Large intestine (tissue), 3 donors: ENCODE data around the gene RAPGEF1. TPM values are rescaled to one million over a fixed set of nuclear protein-coding genes. Genes with fewer than 3 reads are reported as not detected.

Source experiments
- DNase-seq, 2 donors: peaks; one replicate each; pipeline versions ENCODE4 v3.0.0 to v3.0.0-alpha.2; 2013
- H3K27ac ChIP-seq: one replicate; pipeline ENCODE4 v1.5.1; 2013; ENCODE audit warnings: low read length
- H3K27me3 ChIP-seq: 2 replicates; pipeline ENCODE4 v1.6.1; 2013; ENCODE audit warnings: low read length; ENCODE audit not compliant: control insufficient read depth, insufficient read depth
- H3K36me3 ChIP-seq: 2 replicates; pipeline ENCODE4 v1.6.1; 2013; ENCODE audit warnings: low read length; ENCODE audit not compliant: control insufficient read depth, insufficient read depth
- H3K4me1 ChIP-seq: one replicate; pipeline ENCODE4 v1.6.1; 2013; ENCODE audit warnings: low read length; ENCODE audit not compliant: control insufficient read depth, insufficient read depth
- H3K4me3 ChIP-seq: one replicate; pipeline ENCODE4 v1.5.1; 2013; ENCODE audit warnings: low read length
- H3K9me3 ChIP-seq: one replicate; pipeline ENCODE4 v1.6.1; 2013; ENCODE audit warnings: mild to moderate bottlenecking, low read depth, low read length, moderate library complexity; ENCODE audit not compliant: control insufficient read depth
- WGBS: methylation state at CpG from one replicate; pipeline ENCODE4 v1.1.5; 2013; ENCODE audit warnings: low lambda C conversion rate; ENCODE audit not compliant: insufficient coverage; 5-methylcytosine and 5-hydroxymethylcytosine counted together
- polyA plus RNA-seq: library from polyadenylated mRNA; unstranded; fragments of 120-200 nt; gene quantifications from one replicate; pipeline ENCODE4 v1.2.1, GENCODE V29; 2013

Gene RAPGEF1
- polyA plus RNA-seq, 1 donor = 39.7 TPM

DNA sequence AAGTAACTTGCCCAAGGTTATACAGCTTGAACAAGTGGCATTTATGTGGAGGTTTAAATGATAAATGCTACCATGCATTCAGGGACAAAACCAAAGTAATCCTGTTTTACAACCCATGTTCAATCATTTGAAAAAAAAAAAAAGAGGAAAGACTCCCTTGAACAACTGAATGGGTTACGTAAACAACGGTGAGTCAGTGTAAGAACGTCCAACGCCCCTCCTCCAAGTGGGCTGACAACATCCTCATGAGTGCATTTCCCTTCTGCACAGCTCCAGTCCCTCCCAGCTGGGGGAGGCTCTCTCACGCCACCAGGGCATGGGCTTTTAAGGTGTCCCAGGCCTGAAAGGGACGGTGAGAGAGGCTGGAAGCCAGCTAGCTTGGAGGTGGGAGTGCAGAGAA lies 104.6 kb downstream of the RAPGEF1 start:
- Histone ChIP-seq H3K9me3 (no peaks in the 10 kb centered on the region), H3K36me3 (peaks cover 31% of the 10 kb centered on the region), H3K4me3 (no peak overlapping the region), H3K27ac (peak overlapping the region; percentile 85), H3K4me1 (peaks cover 16% of the 10 kb centered on the region), H3K27me3 (no peaks in the 10 kb centered on the region)
- WGBS = no CpG with 5 or more reads among the region's 6 CpGs
- peak; percentile 92 to 96 for DNase-seq

DNA sequence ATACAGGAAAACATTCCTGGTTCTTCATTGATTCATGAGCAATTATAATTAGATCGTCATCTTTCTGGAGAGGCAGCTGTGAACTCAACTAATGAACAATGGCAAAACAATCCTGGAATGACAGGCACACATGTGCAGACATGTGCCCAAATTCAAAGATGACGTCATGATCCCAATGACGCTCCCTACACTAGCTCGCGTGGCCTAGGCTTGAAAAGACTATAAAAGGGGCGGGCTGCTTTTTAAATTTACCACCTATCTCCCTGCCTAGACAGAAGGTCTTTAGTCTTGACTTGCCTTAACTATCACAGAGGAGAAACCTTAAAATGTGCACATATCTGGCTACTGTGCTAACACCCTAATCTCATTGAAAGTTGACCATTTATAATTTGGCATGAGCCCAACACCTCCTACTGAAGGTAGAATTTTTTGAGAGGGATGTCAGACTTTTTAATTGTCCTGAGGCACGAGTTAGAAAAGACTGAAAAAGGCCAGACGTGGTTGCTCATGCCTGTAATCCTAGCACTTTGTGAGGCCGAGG lies 106.3 kb downstream of the RAPGEF1 start:
- peaks cover 12% of the 10 kb centered on the region for H3K4me1 ChIP-seq
- no peak overlapping the region for H3K4me3 ChIP-seq
- H3K27me3 ChIP-seq = no peaks in the 10 kb centered on the region
- no CpG with 5 or more reads among the region's 9 CpGs for WGBS
- DNase-seq = no peak
- no peaks in the 10 kb centered on the region for H3K9me3 ChIP-seq
- H3K27ac ChIP-seq = no peak overlapping the region
- peaks cover 37% of the 10 kb centered on the region for H3K36me3 ChIP-seq

DNA sequence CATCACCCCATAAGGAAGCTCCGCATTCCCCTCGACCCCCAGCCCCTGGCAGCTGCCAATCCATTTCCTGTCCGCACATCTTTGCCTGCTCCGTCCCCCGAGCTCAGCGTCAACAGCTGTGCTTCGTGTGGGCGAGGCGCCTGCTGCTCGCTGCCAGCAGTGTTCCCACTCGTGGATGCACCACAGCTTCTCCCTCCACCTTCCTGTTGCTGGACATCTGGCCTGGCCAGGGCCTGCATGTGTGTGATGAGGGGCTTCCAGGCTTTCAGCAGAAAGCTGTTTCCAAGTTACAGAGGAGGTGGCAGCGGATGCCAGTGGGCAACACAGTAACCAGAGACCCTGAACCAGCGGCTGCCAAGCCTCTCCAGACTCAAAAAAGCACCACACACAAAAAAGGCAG lies 108.6 kb downstream of the RAPGEF1 start:
- no CpG with 5 or more reads among the region's 13 CpGs for WGBS
- Histone ChIP-seq H3K36me3 (peaks cover 31% of the 10 kb centered on the region), H3K4me1 (peaks cover 12% of the 10 kb centered on the region)

DNA sequence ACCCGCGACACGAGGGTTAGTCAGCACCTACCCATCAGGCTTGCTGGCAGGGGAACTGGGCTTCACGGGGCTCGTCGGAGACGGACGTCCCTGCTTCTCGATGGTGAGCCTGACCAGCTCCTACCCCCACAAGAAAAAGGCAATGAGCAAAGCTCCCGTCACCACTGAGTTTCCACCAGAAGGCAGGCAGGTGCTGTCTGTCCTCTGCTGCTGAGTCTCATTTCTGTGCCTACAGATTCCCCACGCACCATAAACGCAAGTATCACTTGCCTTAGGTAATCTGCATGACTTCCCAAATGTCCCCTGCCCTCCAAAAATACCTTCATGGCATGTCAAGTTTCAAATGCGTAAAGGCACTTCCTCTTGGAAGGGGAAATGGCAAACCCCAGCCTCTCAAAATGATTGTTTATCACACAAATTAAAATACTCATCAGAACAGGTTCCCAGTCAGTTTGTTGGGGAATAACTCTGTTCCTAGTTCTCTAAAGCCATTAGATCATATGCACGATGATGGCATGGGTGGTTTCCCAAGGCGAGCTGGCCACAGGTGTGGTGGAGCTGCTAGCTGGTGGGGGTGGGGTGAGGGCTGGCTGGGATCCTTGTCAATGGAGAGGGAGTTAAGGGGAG lies 109.6 kb downstream of the RAPGEF1 start:
- DNase-seq = no peak
- no CpG with 5 or more reads among the region's 15 CpGs for WGBS
- Histone ChIP-seq H3K27me3 (no peaks in the 10 kb centered on the region), H3K4me1 (peaks cover 7% of the 10 kb centered on the region), H3K36me3 (peaks cover 40% of the 10 kb centered on the region), H3K4me3 (no peak overlapping the region), H3K9me3 (no peaks in the 10 kb centered on the region), H3K27ac (no peak overlapping the region)

More for the DNA sequence above, 108.6 kb downstream of the RAPGEF1 start:
- no peak for DNase-seq
- H3K4me3 ChIP-seq = no peak overlapping the region
- no peak overlapping the region for H3K27ac ChIP-seq
- H3K9me3 ChIP-seq = no peaks in the 10 kb centered on the region
- no peaks in the 10 kb centered on the region for H3K27me3 ChIP-seq

DNA sequence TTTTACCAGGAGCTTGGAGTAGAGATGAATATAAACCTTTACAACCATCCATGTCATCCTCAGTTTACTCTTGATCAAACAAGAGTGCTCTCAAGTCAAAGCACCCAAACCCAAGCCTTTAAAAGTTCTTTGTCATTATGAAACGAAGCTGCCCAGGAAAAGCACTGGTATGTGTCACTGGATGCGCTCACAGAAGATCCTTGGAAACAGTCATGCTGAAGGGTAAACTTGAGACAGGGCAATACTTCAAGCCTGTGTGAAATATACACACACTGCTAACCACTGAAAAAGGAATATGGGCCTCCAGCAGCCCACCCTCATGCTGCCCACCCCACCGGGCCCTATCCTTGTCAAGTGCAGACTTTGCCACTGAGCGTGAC lies 110.1 kb downstream of the RAPGEF1 start:
- no peak overlapping the region for H3K27ac ChIP-seq
- WGBS = no CpG with 5 or more reads among the region's 4 CpGs
- peaks cover 45% of the 10 kb centered on the region for H3K36me3 ChIP-seq
- no peak for DNase-seq
- no peaks in the 10 kb centered on the region for H3K27me3 ChIP-seq
- H3K4me3 ChIP-seq = no peak overlapping the region
- H3K9me3 ChIP-seq = no peaks in the 10 kb centered on the region
- peaks cover 4% of the 10 kb centered on the region for H3K4me1 ChIP-seq

DNA sequence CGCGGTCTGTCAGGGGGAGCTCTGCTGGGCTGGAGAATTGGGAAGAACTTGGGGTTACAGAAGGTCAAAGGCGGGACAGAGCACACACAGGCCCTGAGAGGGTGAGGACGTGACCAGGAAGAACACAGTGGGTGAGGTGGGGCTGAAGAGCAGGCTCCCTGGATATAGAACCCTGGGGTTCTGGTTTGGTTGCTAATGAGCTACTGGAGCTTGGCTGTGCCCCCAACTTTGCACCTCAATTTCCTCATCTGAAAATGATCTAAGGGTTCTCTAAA lies 110.7 kb downstream of the RAPGEF1 start:
- DNase-seq = no peak
- peaks cover 52% of the 10 kb centered on the region for H3K36me3 ChIP-seq
- no CpG with 5 or more reads among the region's 4 CpGs for WGBS
- no peaks in the 10 kb centered on the region for H3K9me3 ChIP-seq
- H3K4me1 ChIP-seq = no peaks in the 10 kb centered on the region
- no peaks in the 10 kb centered on the region for H3K27me3 ChIP-seq
- no peak overlapping the region for H3K4me3 ChIP-seq
- no peak overlapping the region for H3K27ac ChIP-seq

DNA sequence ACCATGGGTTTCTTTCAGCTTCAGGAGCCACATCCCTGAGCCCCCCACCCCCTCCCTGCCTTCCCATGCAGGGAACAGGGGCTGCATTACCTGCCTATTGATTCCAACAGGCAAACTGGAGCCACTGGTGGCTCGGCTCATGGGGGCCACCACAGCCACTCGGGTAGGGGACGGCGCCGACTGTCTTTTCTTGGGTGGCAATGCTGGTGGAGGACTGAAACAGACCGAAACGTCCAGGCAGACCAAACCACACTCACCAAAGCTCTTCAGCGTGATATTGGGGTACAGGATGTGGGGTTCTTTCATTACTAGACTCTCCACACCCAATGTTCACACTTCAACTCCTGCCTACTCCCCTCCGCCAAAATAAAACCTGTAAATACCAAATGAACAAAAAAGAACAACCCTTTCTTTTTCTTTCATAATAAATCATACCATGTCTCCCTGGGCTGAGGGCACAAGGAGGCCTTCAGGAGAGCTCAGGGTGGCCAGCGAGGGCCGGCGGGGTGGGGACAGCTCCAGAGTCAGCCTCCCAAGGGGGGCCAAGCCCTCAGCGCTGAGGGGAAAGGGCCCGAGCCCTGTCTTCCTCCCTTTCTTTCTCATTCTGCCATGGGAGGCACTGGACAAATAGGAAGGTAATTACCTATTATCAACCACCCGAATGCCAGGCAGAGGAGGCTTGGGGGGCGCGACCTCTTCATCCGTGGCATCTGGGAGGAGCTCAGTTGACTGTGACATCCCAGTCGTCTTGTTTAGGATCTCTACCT lies 111.2 kb downstream of the RAPGEF1 start:
- Histone ChIP-seq H3K9me3 (no peaks in the 10 kb centered on the region), H3K36me3 (peaks cover 56% of the 10 kb centered on the region), H3K27me3 (no peaks in the 10 kb centered on the region), H3K4me3 (no peak overlapping the region), H3K27ac (no peak overlapping the region), H3K4me1 (no peaks in the 10 kb centered on the region)
- no CpG with 5 or more reads among the region's 19 CpGs for WGBS
- no peak for DNase-seq

DNA sequence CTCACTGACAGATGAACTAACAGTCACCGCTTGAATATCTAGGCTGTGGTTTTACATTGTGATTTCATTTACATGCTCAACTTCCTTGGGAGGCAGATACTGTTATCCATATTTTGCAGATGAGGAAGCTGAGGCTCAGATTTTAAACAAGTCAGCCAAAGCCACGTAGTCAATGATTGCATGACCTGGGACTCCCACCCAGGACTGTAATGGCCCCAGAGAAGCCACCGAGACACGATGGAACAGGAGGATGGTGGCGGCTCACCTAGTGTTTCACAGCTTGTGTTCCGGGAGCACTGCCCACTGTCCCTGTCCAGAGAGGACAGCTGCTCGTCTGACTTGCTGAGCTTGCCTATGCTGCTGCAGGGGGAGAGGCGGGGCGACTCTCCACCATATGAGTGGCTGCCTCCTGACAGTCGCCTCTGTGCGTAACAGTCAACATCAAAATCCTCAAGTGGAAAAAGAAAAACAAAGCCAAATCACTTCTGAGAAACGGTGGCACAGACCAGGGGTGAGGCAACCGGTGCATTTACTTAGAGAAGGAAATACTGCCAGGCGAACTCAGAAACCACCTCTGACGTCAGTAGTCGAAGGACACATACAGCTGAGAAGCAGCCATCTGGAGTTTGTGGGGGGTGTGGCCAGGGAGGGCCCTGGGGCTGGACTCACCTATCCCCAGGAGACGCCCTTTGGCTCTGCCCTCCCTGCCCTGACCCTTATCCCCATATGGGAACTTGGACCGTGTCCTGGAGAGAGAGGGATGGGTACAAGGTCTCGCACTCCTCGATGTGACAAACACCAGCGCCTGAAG lies 112.0 kb downstream of the RAPGEF1 start:
- WGBS = no CpG with 5 or more reads among the region's 21 CpGs
- DNase-seq = peak; percentile 33 to 61
- no peaks in the 10 kb centered on the region for H3K9me3 ChIP-seq
- peaks cover 58% of the 10 kb centered on the region for H3K36me3 ChIP-seq
- no peak overlapping the region for H3K4me3 ChIP-seq
- no peaks in the 10 kb centered on the region for H3K4me1 ChIP-seq
- peak overlapping the region; percentile 32 for H3K27ac ChIP-seq
- no peaks in the 10 kb centered on the region for H3K27me3 ChIP-seq

DNA sequence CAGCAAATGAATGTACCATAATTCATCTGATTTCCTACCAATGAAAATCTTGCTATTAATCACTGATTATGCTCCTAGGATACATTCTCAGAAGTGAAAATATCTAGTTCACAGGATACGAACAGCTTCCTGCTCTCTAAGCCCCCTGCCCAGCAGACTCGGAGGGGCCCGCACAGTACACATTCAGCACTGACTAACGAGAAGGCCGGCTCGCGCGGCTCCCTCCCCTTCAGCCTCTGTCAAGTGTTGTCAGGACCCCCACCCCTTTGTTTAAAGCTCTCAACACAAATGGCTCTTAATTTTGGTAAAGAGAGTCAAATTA lies 112.6 kb downstream of the RAPGEF1 start:
- Histone ChIP-seq H3K36me3 (peaks cover 61% of the 10 kb centered on the region), H3K27ac (no peak overlapping the region), H3K9me3 (no peaks in the 10 kb centered on the region), H3K4me1 (no peaks in the 10 kb centered on the region), H3K27me3 (no peaks in the 10 kb centered on the region), H3K4me3 (no peak overlapping the region)
- DNase-seq = no peak
- no CpG with 5 or more reads among the region's 8 CpGs for WGBS

DNA sequence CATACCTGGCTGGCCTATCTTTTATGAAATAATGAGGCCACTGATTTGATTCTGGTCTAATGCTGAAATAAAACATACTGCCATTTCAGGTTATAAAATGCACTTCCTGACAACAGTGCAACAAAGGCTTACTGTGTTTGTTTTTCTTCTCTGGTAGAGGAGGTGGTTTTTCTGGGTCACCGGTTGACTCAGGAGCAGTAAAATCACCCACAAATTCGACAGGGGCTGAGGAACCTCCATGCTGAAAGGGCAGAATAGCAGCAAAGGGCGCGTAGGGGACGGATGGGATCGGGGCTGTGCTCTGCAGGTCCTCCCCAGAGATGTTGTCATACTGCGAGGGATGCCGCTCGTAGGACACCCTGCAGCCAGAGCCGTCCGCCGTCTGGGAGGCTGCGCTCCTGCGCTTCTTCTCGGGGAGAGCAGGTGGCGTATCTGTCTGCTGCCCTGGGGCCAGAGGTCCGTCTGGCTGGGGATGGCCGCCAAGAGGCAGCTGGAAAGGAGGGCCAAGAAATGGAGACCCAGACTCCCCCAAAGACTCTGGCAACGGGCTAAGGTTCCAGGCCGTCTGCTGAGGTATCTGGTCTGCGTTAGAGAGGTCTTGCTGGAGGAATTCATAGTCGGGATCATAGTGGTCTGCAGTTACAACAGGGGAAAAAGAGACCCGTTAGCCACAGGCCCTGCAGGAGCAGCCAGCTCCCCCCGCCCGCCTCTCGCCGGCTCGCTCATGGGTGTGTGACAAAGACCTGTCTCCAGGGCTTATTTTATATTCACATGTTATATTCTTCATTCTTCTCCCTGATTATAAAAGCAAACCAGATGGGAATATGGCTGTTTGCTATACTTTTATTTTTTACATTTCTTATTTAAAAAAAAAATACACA lies 113.8 kb downstream of the RAPGEF1 start:
- Histone ChIP-seq H3K4me3 (no peak overlapping the region), H3K27ac (no peak overlapping the region), H3K4me1 (no peaks in the 10 kb centered on the region), H3K9me3 (no peaks in the 10 kb centered on the region), H3K27me3 (no peaks in the 10 kb centered on the region), H3K36me3 (peaks cover 68% of the 10 kb centered on the region)
- DNase-seq = no peak
- WGBS = no CpG with 5 or more reads among the region's 28 CpGs
